ENCODE results near the gene RAPGEF1.

GRCh38 chr9:131552030-131552429 lies 187.8 kb downstream of the RAPGEF1 start:
- no peak for TF ChIP-seq EZH2phosphoT487 (IDR thresholded peaks at IDR 0.05)
- TF ChIP-seq, protein P1, sequence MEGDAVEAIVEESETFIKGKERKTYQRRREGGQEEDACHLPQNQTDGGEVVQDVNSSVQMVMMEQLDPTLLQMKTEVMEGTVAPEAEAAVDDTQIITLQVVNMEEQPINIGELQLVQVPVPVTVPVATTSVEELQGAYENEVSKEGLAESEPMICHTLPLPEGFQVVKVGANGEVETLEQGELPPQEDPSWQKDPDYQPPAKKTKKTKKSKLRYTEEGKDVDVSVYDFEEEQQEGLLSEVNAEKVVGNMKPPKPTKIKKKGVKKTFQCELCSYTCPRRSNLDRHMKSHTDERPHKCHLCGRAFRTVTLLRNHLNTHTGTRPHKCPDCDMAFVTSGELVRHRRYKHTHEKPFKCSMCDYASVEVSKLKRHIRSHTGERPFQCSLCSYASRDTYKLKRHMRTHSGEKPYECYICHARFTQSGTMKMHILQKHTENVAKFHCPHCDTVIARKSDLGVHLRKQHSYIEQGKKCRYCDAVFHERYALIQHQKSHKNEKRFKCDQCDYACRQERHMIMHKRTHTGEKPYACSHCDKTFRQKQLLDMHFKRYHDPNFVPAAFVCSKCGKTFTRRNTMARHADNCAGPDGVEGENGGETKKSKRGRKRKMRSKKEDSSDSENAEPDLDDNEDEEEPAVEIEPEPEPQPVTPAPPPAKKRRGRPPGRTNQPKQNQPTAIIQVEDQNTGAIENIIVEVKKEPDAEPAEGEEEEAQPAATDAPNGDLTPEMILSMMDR (IDR thresholded peaks at IDR 0.05), result no peak
- no peak for TF ChIP-seq EZH2 (IDR thresholded peaks at IDR 0.05)
